Left renal pelvis (tissue), 4 donors: ENCODE measurements around the gene SEC31A. TPM values are rescaled to one million over a fixed set of nuclear protein-coding genes. Genes with fewer than 3 reads are reported as not detected.
A peak's percentile ranks its signal among the peaks of the same experiment; 100 is the strongest.
"Not testable (repeated sequence)": the region's sequence is repeated elsewhere in the genome, so short reads cannot be mapped to it uniquely, and the experiment has no call there.

Experiments used
- DNase-seq, 4 donors: peaks; one replicate each; pipeline ENCODE4 v3.0.0-alpha.2; 2013; ENCODE audit warnings: low read depth in 4 of 4, low spot score in 3 of 4
- polyA plus RNA-seq, 4 donors: library from polyadenylated mRNA; unstranded; fragments of 120-200 nt; gene quantifications; one replicate each; pipeline ENCODE4 v1.2.1, GENCODE V29; 2013; ENCODE audit not compliant: insufficient read length in 4 of 4

The SEC31A gene
- polyA plus RNA-seq, 4 donors, result 238 to 289 (median 252) TPM

GRCh38 chr4:82839624-82840023 is 51.3 kb downstream of the SEC31A start:
- DNase-seq, result no peak

GRCh38 chr4:82833696-82834313 is 57.1 kb downstream of the SEC31A start:
- DNase-seq, result no peak

- not testable (repeated sequence) for DNase-seq
These were observed 57.9 kb downstream of the SEC31A start for GRCh38 chr4:82833060-82833459.

GRCh38 chr4:82825425-82825824 is 65.5 kb downstream of the SEC31A start:
- DNase-seq, result no peak

- DNase-seq, result no peak
These were observed 67.9 kb downstream of the SEC31A start for GRCh38 chr4:82823062-82823461.

GRCh38 chr4:82820689-82821088 is 70.3 kb downstream of the SEC31A start:
- DNase-seq, result no peak

- DNase-seq, result no peak
These were observed 72.0 kb downstream of the SEC31A start for GRCh38 chr4:82818664-82819662.

- not testable (repeated sequence) for DNase-seq
These were observed 74.1 kb downstream of the SEC31A start for GRCh38 chr4:82816874-82817273.

GRCh38 chr4:82814034-82814433 is 76.9 kb downstream of the SEC31A start:
- no peak for DNase-seq

GRCh38 chr4:82811838-82812341 is 79.1 kb downstream of the SEC31A start:
- no peak for DNase-seq

GRCh38 chr4:82811392-82811791 is 79.6 kb downstream of the SEC31A start:
- DNase-seq, result no peak

- no peak for DNase-seq
These were observed 80.8 kb downstream of the SEC31A start for GRCh38 chr4:82810176-82810575.

- DNase-seq, result no peak
These were observed 81.3 kb downstream of the SEC31A start for GRCh38 chr4:82809619-82810018.

- no peak for DNase-seq
These were observed 87.2 kb downstream of the SEC31A start for GRCh38 chr4:82803746-82804145.

GRCh38 chr4:82802911-82803310 is 88.0 kb downstream of the SEC31A start:
- DNase-seq, result no peak

- no peak for DNase-seq
These were observed 88.9 kb downstream of the SEC31A start for GRCh38 chr4:82801910-82802521.

GRCh38 chr4:82799006-82799881 is 91.7 kb downstream of the SEC31A start:
- no peak for DNase-seq

GRCh38 chr4:82798168-82799005 is 92.6 kb downstream of the SEC31A start, which contains the start of gene SCD5:
Gene SCD5, minus strand, starts transcription at chr4:82798796. Its CDS starts 259 bp downstream, at chr4:82798537.
- peak in 2 of 4 donors; percentile 64 to 69 for DNase-seq
